NCI-H2227 (cell line): ENCODE measurements around the gene PPM1J.
"Not testable (repeated sequence)": the region's sequence is repeated elsewhere in the genome, so short reads cannot be mapped to it uniquely, and the experiment has no call there.

Source experiments
- DNase-seq: peaks from one replicate; lab custom pipeline; 2025; ENCODE audit not compliant: unreplicated experiment; lab: John Stamatoyannopoulos, UW

The PPM1J gene

GRCh38 chr1:112715264-112716053 is at the start of gene PPM1J:
Gene PPM1J, minus strand, starts transcription at chr1:112715332. Its CDS starts 31 bp downstream, at chr1:112715301.
- peak; percentile 93 for DNase-seq

- DNase-seq = no peak
Measured at GRCh38 chr1:112762541-112763500, 47.7 kb upstream of the PPM1J start.

GRCh38 chr1:112761714-112762480 is 46.8 kb upstream of the PPM1J start:
- no peak for DNase-seq

- DNase-seq = no peak
Measured at GRCh38 chr1:112759228-112759627, 44.1 kb upstream of the PPM1J start.

- DNase-seq = no peak
Measured at GRCh38 chr1:112754116-112754628, 39.0 kb upstream of the PPM1J start.

- DNase-seq = no peak
Measured at GRCh38 chr1:112748396-112748795, 33.3 kb upstream of the PPM1J start.

GRCh38 chr1:112744009-112744578 is 29.0 kb upstream of the PPM1J start:
- peak; percentile 27 for DNase-seq

GRCh38 chr1:112743174-112744008 is 28.3 kb upstream of the PPM1J start:
- DNase-seq = no peak

- DNase-seq = no peak
Measured at GRCh38 chr1:112737573-112737972, 22.4 kb upstream of the PPM1J start.

GRCh38 chr1:112735752-112736151 is 20.6 kb upstream of the PPM1J start:
- DNase-seq = no peak

- DNase-seq = no peak
Measured at GRCh38 chr1:112731451-112731850, 16.3 kb upstream of the PPM1J start.

- no peak for DNase-seq
Measured at GRCh38 chr1:112729909-112730308, 14.8 kb upstream of the PPM1J start.

GRCh38 chr1:112729011-112729410 is 13.9 kb upstream of the PPM1J start:
- DNase-seq = not testable (repeated sequence)

- DNase-seq = not testable (repeated sequence)
Measured at GRCh38 chr1:112728306-112728971, 13.3 kb upstream of the PPM1J start.

- DNase-seq = no peak
Measured at GRCh38 chr1:112727716-112728115, 12.6 kb upstream of the PPM1J start.

GRCh38 chr1:112724240-112724639 is 9.1 kb upstream of the PPM1J start:
- not testable (repeated sequence) for DNase-seq

GRCh38 chr1:112723511-112723839 is 8.3 kb upstream of the PPM1J start:
- no peak for DNase-seq

GRCh38 chr1:112722601-112723510 is 7.7 kb upstream of the PPM1J start:
- peak; percentile 57 for DNase-seq
